ENCODE results near the gene LBP. TPM values are rescaled to one million over a fixed set of nuclear protein-coding genes. Genes with fewer than 3 reads are reported as not detected.

The LBP gene
- total and polyA plus RNA-seq, 3 experiments from 2014 or later, result not detected

- H3K36me3 ChIP-seq (ENCODE audit: insufficient read depth, low read length), result no peaks in the 10 kb centered on the region
- peaks cover 13% of the 10 kb centered on the region for H3K27me3 ChIP-seq (ENCODE audit: insufficient read depth, low read length, poor library complexity, severe bottlenecking)
- Mint-ChIP-seq H3K4me3 (no peak overlapping the region), H3K4me1 (peaks cover 12 to 22% (median 16%) of the 10 kb centered on the region in 3 donors), H3K27me3 (peaks cover 38 to 65% of the 10 kb centered on the region in 2 donors), H3K36me3 (peaks cover 0 to 4% (median 0%) of the 10 kb centered on the region in 3 donors), H3K9me3 (no peaks in the 10 kb centered on the region), H3K27ac (no peak overlapping the region)
- ChIA-PET POLR2A (no interaction called here), CTCF (no interaction called here)
- H3K9me3 ChIP-seq (ENCODE audit: low read length), result no peaks in the 10 kb centered on the region
- no peak overlapping the region for H3K27ac ChIP-seq (ENCODE audit: low read depth, low read length)
- H3K4me1 ChIP-seq (ENCODE audit: insufficient read depth, low read length), result no peaks in the 10 kb centered on the region
- no peak overlapping the region for H3K4me3 ChIP-seq (ENCODE audit: low read length)
- no peak for DNase-seq
These were observed 41.3 kb upstream of the LBP start for GRCh38 chr20:38304845-38305447.

GRCh38 chr20:38305541-38305940 lies 40.7 kb upstream of the LBP start:
- no peaks in the 10 kb centered on the region for H3K4me1 ChIP-seq (ENCODE audit: insufficient read depth, low read length)
- CTCF ChIA-PET, result no interaction called here
- Mint-ChIP-seq H3K4me3 (no peak overlapping the region), H3K9me3 (no peaks in the 10 kb centered on the region), H3K4me1 (peaks cover 12 to 22% (median 16%) of the 10 kb centered on the region in 3 donors), H3K27ac (no peak overlapping the region), H3K27me3 (peaks cover 40 to 68% of the 10 kb centered on the region in 2 donors), H3K36me3 (peaks cover 0 to 4% (median 0%) of the 10 kb centered on the region in 3 donors)
- peaks cover 13% of the 10 kb centered on the region for H3K27me3 ChIP-seq (ENCODE audit: insufficient read depth, low read length, poor library complexity, severe bottlenecking)
- H3K27ac ChIP-seq (ENCODE audit: low read depth, low read length), result no peak overlapping the region
- POLR2A ChIA-PET, result no interaction called here
- H3K4me3 ChIP-seq (ENCODE audit: low read length), result no peak overlapping the region
- no peaks in the 10 kb centered on the region for H3K9me3 ChIP-seq (ENCODE audit: low read length)
- DNase-seq, result no peak
- no peaks in the 10 kb centered on the region for H3K36me3 ChIP-seq (ENCODE audit: insufficient read depth, low read length)

- Mint-ChIP-seq H3K9me3 (no peaks in the 10 kb centered on the region), H3K27ac (no peak overlapping the region), H3K4me1 (peaks cover 12 to 22% (median 16%) of the 10 kb centered on the region in 3 donors), H3K4me3 (no peak overlapping the region), H3K27me3 (peaks cover 42 to 68% of the 10 kb centered on the region in 2 donors), H3K36me3 (peaks cover 0 to 4% (median 0%) of the 10 kb centered on the region in 3 donors)
- Histone ChIP-seq H3K4me3 (ENCODE audit: low read length) (no peak overlapping the region), H3K27me3 (ENCODE audit: insufficient read depth, low read length, poor library complexity, severe bottlenecking) (peaks cover 13% of the 10 kb centered on the region), H3K36me3 (ENCODE audit: insufficient read depth, low read length) (no peaks in the 10 kb centered on the region), H3K9me3 (ENCODE audit: low read length) (no peaks in the 10 kb centered on the region), H3K27ac (ENCODE audit: low read depth, low read length) (no peak overlapping the region), H3K4me1 (ENCODE audit: insufficient read depth, low read length) (no peaks in the 10 kb centered on the region)
- DNase-seq, result no peak
- ChIA-PET POLR2A (no interaction called here), CTCF (no interaction called here)
These were observed 39.9 kb upstream of the LBP start for GRCh38 chr20:38306379-38306778.

GRCh38 chr20:38307371-38308046 lies 38.8 kb upstream of the LBP start:
- POLR2A ChIA-PET, result no interaction called here
- no peak for DNase-seq
- peaks cover 0 to 4% (median 0%) of the 10 kb centered on the region in 3 donors for H3K36me3 Mint-ChIP-seq
- no peaks in the 10 kb centered on the region for H3K4me1 ChIP-seq (ENCODE audit: insufficient read depth, low read length)
- no peaks in the 10 kb centered on the region for H3K9me3 ChIP-seq (ENCODE audit: low read length)
- CTCF ChIA-PET, result no interaction called here
- H3K4me3 ChIP-seq (ENCODE audit: low read length), result no peak overlapping the region
- H3K27me3 Mint-ChIP-seq, result peaks cover 42 to 66% of the 10 kb centered on the region in 2 donors
- H3K27ac Mint-ChIP-seq, result no peak overlapping the region
- H3K27ac ChIP-seq (ENCODE audit: low read depth, low read length), result no peak overlapping the region
- H3K27me3 ChIP-seq (ENCODE audit: insufficient read depth, low read length, poor library complexity, severe bottlenecking), result peaks cover 13% of the 10 kb centered on the region
- peaks cover 0 to 2% (median 1%) of the 10 kb centered on the region in 5 donors for H3K9me3 Mint-ChIP-seq
- H3K4me1 Mint-ChIP-seq, result peaks cover 12 to 22% (median 16%) of the 10 kb centered on the region in 3 donors
- H3K36me3 ChIP-seq (ENCODE audit: insufficient read depth, low read length), result no peaks in the 10 kb centered on the region
- no peak overlapping the region for H3K4me3 Mint-ChIP-seq

- H3K36me3 Mint-ChIP-seq, result peaks cover 0 to 4% (median 0%) of the 10 kb centered on the region in 3 donors
- Histone ChIP-seq H3K27me3 (ENCODE audit: insufficient read depth, low read length, poor library complexity, severe bottlenecking) (peaks cover 13% of the 10 kb centered on the region), H3K4me3 (ENCODE audit: low read length) (no peak overlapping the region), H3K36me3 (ENCODE audit: insufficient read depth, low read length) (no peaks in the 10 kb centered on the region), H3K9me3 (ENCODE audit: low read length) (no peaks in the 10 kb centered on the region), H3K27ac (ENCODE audit: low read depth, low read length) (no peak overlapping the region), H3K4me1 (ENCODE audit: insufficient read depth, low read length) (no peaks in the 10 kb centered on the region)
- no peak for DNase-seq
- peaks cover 0 to 4% (median 2%) of the 10 kb centered on the region in 5 donors for H3K9me3 Mint-ChIP-seq
- peaks cover 41 to 63% of the 10 kb centered on the region in 2 donors for H3K27me3 Mint-ChIP-seq
- no peak overlapping the region for H3K27ac Mint-ChIP-seq
- POLR2A ChIA-PET, result no interaction called here
- H3K4me3 Mint-ChIP-seq, result no peak overlapping the region
- CTCF ChIA-PET, result no interaction called here
- H3K4me1 Mint-ChIP-seq, result peaks cover 12 to 22% (median 16%) of the 10 kb centered on the region in 3 donors
These were observed 38.2 kb upstream of the LBP start for GRCh38 chr20:38308047-38308438.

GRCh38 chr20:38308447-38308846 lies 37.8 kb upstream of the LBP start:
- no peak overlapping the region for H3K27ac ChIP-seq (ENCODE audit: low read depth, low read length)
- H3K36me3 Mint-ChIP-seq, result peaks cover 0 to 4% (median 0%) of the 10 kb centered on the region in 3 donors
- peaks cover 9 to 18% (median 13%) of the 10 kb centered on the region in 3 donors for H3K4me1 Mint-ChIP-seq
- DNase-seq, result no peak
- H3K27me3 Mint-ChIP-seq, result peaks cover 39 to 59% of the 10 kb centered on the region in 2 donors
- no peak overlapping the region for H3K4me3 Mint-ChIP-seq
- H3K4me1 ChIP-seq (ENCODE audit: insufficient read depth, low read length), result no peaks in the 10 kb centered on the region
- H3K27ac Mint-ChIP-seq, result no peak overlapping the region
- peaks cover 0 to 4% (median 2%) of the 10 kb centered on the region in 5 donors for H3K9me3 Mint-ChIP-seq
- ChIA-PET CTCF (no interaction called here), POLR2A (no interaction called here)
- H3K27me3 ChIP-seq (ENCODE audit: insufficient read depth, low read length, poor library complexity, severe bottlenecking), result peaks cover 13% of the 10 kb centered on the region
- H3K36me3 ChIP-seq (ENCODE audit: insufficient read depth, low read length), result no peaks in the 10 kb centered on the region
- no peak overlapping the region for H3K4me3 ChIP-seq (ENCODE audit: low read length)
- no peaks in the 10 kb centered on the region for H3K9me3 ChIP-seq (ENCODE audit: low read length)

- H3K27ac Mint-ChIP-seq, result no peak overlapping the region
- POLR2A ChIA-PET, result no interaction called here
These were observed 35.2 kb upstream of the LBP start for GRCh38 chr20:38311091-38311490.

GRCh38 chr20:38311491-38311890 lies 34.8 kb upstream of the LBP start:
- Histone ChIP-seq H3K27me3 (ENCODE audit: insufficient read depth, low read length, poor library complexity, severe bottlenecking) (no peaks in the 10 kb centered on the region), H3K27ac (ENCODE audit: low read depth, low read length) (no peak overlapping the region), H3K36me3 (ENCODE audit: insufficient read depth, low read length) (no peaks in the 10 kb centered on the region), H3K9me3 (ENCODE audit: low read length) (no peaks in the 10 kb centered on the region), H3K4me1 (ENCODE audit: insufficient read depth, low read length) (no peaks in the 10 kb centered on the region), H3K4me3 (ENCODE audit: low read length) (no peak overlapping the region)
- no peak for DNase-seq
- Mint-ChIP-seq H3K4me1 (peaks cover 0 to 6% (median 0%) of the 10 kb centered on the region in 3 donors), H3K9me3 (peaks cover 0 to 4% (median 2%) of the 10 kb centered on the region in 5 donors), H3K27me3 (peaks cover 17 to 40% of the 10 kb centered on the region in 2 donors), H3K4me3 (no peak overlapping the region), H3K36me3 (no peaks in the 10 kb centered on the region), H3K27ac (no peak overlapping the region)
- POLR2A ChIA-PET, result no interaction called here
- CTCF ChIA-PET, result no interaction called here

More at GRCh38 chr20:38311091-38311490, 35.2 kb upstream of the LBP start:
- Histone ChIP-seq H3K36me3 (ENCODE audit: insufficient read depth, low read length) (no peaks in the 10 kb centered on the region), H3K4me3 (ENCODE audit: low read length) (no peak overlapping the region), H3K4me1 (ENCODE audit: insufficient read depth, low read length) (no peaks in the 10 kb centered on the region), H3K9me3 (ENCODE audit: low read length) (no peaks in the 10 kb centered on the region), H3K27ac (ENCODE audit: low read depth, low read length) (no peak overlapping the region), H3K27me3 (ENCODE audit: insufficient read depth, low read length, poor library complexity, severe bottlenecking) (no peaks in the 10 kb centered on the region)
- Mint-ChIP-seq H3K27me3 (peaks cover 19 to 41% of the 10 kb centered on the region in 2 donors), H3K4me1 (peaks cover 0 to 6% (median 0%) of the 10 kb centered on the region in 3 donors), H3K4me3 (no peak overlapping the region), H3K36me3 (peaks cover 0 to 4% (median 0%) of the 10 kb centered on the region in 3 donors), H3K9me3 (peaks cover 0 to 4% (median 2%) of the 10 kb centered on the region in 5 donors)
- no peak for DNase-seq
- CTCF ChIA-PET, result no interaction called here

All from CD8-positive, alpha-beta memory T cell (primary cell).